Right cardiac atrium (tissue), 5 donors: ENCODE measurements around the gene TRIM71. TPM values are rescaled to one million over a fixed set of nuclear protein-coding genes. Genes with fewer than 3 reads are reported as not detected.
"Not testable (repeated sequence)": the region's sequence is repeated elsewhere in the genome, so short reads cannot be mapped to it uniquely, and the experiment has no call there.

Source experiments
- ATAC-seq, 2 donors: fragments of 200-7000 bp; cut with Tn5 transposase; one replicate each; pipeline versions ENCODE4 v1.8.0 to v1.9.1; 2020; ENCODE audit warnings: moderate library complexity in 2 of 2, mild to moderate bottlenecking in 1 of 2
- DNase-seq, 3 donors: peaks; one replicate each; pipeline ENCODE4 v3.0.0-alpha.2; 2020
- H3K27ac ChIP-seq: one replicate; pipeline ENCODE4 v1.5.1; 2013; ENCODE audit warnings: mild to moderate bottlenecking, low read length, control low read depth, moderate library complexity
- H3K27me3 ChIP-seq: one replicate; pipeline ENCODE4 v1.6.1; 2013; ENCODE audit not compliant: control insufficient read depth, insufficient read depth
- H3K4me1 ChIP-seq: one replicate; pipeline ENCODE4 v1.6.1; 2013; ENCODE audit warnings: low read length; ENCODE audit not compliant: control insufficient read depth, insufficient read depth
- H3K4me3 ChIP-seq: one replicate; pipeline ENCODE4 v1.5.1; 2013; ENCODE audit warnings: low read length, control low read depth
- H3K9me3 ChIP-seq: one replicate; pipeline ENCODE4 v1.6.1; 2013; ENCODE audit warnings: low read length; ENCODE audit not compliant: control insufficient read depth
- WGBS: extraction: QIAGEN DNeasy Blood & Tissue Kit; methylation state at CpG from one replicate; pipeline ENCODE4 v1.1.7; 2013; 5-methylcytosine and 5-hydroxymethylcytosine counted together
- intact Hi-C, 4 donors: fragments of 100-400 bp; cut with DNase I; formaldehyde crosslinking; loops; one replicate each; pipeline versions ENCODE4 v1.11.0 to v1.14.0; 2022 to 2023
- polyA plus RNA-seq: library from polyadenylated mRNA; stranded (reverse); fragments of 200-250 nt; gene quantifications from one replicate; pipeline ENCODE4 v1.2.3, GENCODE V29; 2013
- total RNA-seq, 4 donors: library from RNA; stranded (reverse); fragmentation: NEBNext Ultra II Directional; extraction: Animal tissue kit (Norgen Biotek cat#: 25700); gene quantifications; one replicate each; pipeline ENCODE4 v1.2.1, GENCODE V29; 2021
- donor health status: healthy with polysubstance abuse.
- donor health status: DM: no; HTN: yes; CAD: no.
- donor health status: DM: no; HTN: no; CAD: no.
- donor health status: DM: no; HTN: yes; CAD: no; lungs with severe emphysema.
- donor health status: DM: yes; HTN: yes; CAD: no.

The TRIM71 gene
- total and polyA plus RNA-seq, 5 donors, result not detected

- ATAC-seq (no peak), DNase-seq (no peak)
- H3K27ac ChIP-seq, result no peak overlapping the region
- 78% methylated on average over 2 of the region's 2 CpGs for WGBS
- intact Hi-C loops, result no loop called here
- H3K9me3 ChIP-seq, result no peaks in the 10 kb centered on the region
- H3K27me3 ChIP-seq, result no peaks in the 10 kb centered on the region
- H3K4me1 ChIP-seq, result no peaks in the 10 kb centered on the region
- H3K4me3 ChIP-seq, result no peak overlapping the region
Observed at GRCh38 chr3:32797776-32798175, 20.0 kb upstream of the TRIM71 start.

- H3K4me1 ChIP-seq, intact Hi-C loops, H3K4me3 ChIP-seq, ATAC-seq, H3K27ac ChIP-seq, H3K27me3 ChIP-seq, H3K9me3 ChIP-seq, DNase-seq: not testable (repeated sequence)
- 90% methylated on average over 5 of the region's 5 CpGs for WGBS
Observed at GRCh38 chr3:32801440-32801839, 16.4 kb upstream of the TRIM71 start.

- Histone ChIP-seq H3K9me3 (no peaks in the 10 kb centered on the region), H3K4me3 (no peak overlapping the region), H3K27me3 (no peaks in the 10 kb centered on the region), H3K4me1 (peaks cover under 1% of the 10 kb centered on the region), H3K27ac (no peak overlapping the region)
- WGBS, result 20% methylated on average over 2 of the region's 2 CpGs
- intact Hi-C loops, result no loop called here
- DNase-seq (no peak), ATAC-seq (no peak)
Observed at GRCh38 chr3:32813180-32813579, 4.6 kb upstream of the TRIM71 start.

- ATAC-seq (no peak), DNase-seq (no peak)
- 68% methylated on average over 6 of the region's 6 CpGs for WGBS
- H3K4me3 ChIP-seq, result no peak overlapping the region
- H3K27ac ChIP-seq, result no peak overlapping the region
- H3K4me1 ChIP-seq, result peaks cover 5% of the 10 kb centered on the region
- intact Hi-C loops, result no loop called here
- H3K27me3 ChIP-seq, result no peaks in the 10 kb centered on the region
- H3K9me3 ChIP-seq, result no peaks in the 10 kb centered on the region
Observed at GRCh38 chr3:32814361-32814760, 3.4 kb upstream of the TRIM71 start.

GRCh38 chr3:32815841-32816438 lies 1.9 kb upstream of the TRIM71 start:
- ATAC-seq, result no peak
- Histone ChIP-seq H3K27me3 (no peaks in the 10 kb centered on the region), H3K9me3 (no peaks in the 10 kb centered on the region), H3K4me1 (peaks cover 5% of the 10 kb centered on the region), H3K4me3 (no peak overlapping the region), H3K27ac (no peak overlapping the region)
- WGBS, result 36% methylated on average over 21 of the region's 21 CpGs
- no peak for DNase-seq
- intact Hi-C loops, result no loop called here

GRCh38 chr3:32816439-32817256 lies 1.1 kb upstream of the TRIM71 start:
- Histone ChIP-seq H3K27me3 (no peaks in the 10 kb centered on the region), H3K9me3 (no peaks in the 10 kb centered on the region), H3K4me3 (peak overlapping the region; percentile 29), H3K27ac (no peak overlapping the region), H3K4me1 (peaks cover 5% of the 10 kb centered on the region)
- no peak for DNase-seq
- no peak for ATAC-seq
- intact Hi-C loops, result no loop called here
- under 1% methylated on average over 85 of the region's 85 CpGs for WGBS

- no peak for DNase-seq
- H3K27ac ChIP-seq, result no peak overlapping the region
- H3K4me1 ChIP-seq, result peaks cover 5% of the 10 kb centered on the region
- intact Hi-C loops, result no loop called here
- peak overlapping the region; percentile 29 for H3K4me3 ChIP-seq
- no peaks in the 10 kb centered on the region for H3K9me3 ChIP-seq
- H3K27me3 ChIP-seq, result no peaks in the 10 kb centered on the region
- ATAC-seq, result peak in 1 of 2 donors; percentile 13
- under 1% methylated on average over 49 of the region's 49 CpGs for whole genome bisulfite sequencing
Observed at GRCh38 chr3:32817257-32817557, 590 bp upstream of the TRIM71 start.

GRCh38 chr3:32818229-32818969 lies 602 bp downstream of the TRIM71 start:
- WGBS, result 2% methylated on average over 111 of the region's 111 CpGs
- DNase-seq (no peak), ATAC-seq (no peak)
- H3K4me1 ChIP-seq, result peaks cover 5% of the 10 kb centered on the region
- intact Hi-C loops, result no loop called here
- H3K9me3 ChIP-seq, result no peaks in the 10 kb centered on the region
- H3K27me3 ChIP-seq, result no peaks in the 10 kb centered on the region
- no peak overlapping the region for H3K27ac ChIP-seq
- H3K4me3 ChIP-seq, result peak overlapping the region; percentile 29

- no peak overlapping the region for H3K4me3 ChIP-seq
- H3K9me3 ChIP-seq, result no peaks in the 10 kb centered on the region
- ATAC-seq (no peak), DNase-seq (no peak)
- H3K27me3 ChIP-seq, result no peaks in the 10 kb centered on the region
- H3K4me1 ChIP-seq, result peaks cover 5% of the 10 kb centered on the region
- 44% methylated on average over 25 of the region's 25 CpGs for WGBS
- no peak overlapping the region for H3K27ac ChIP-seq
- intact Hi-C loops, result no loop called here
Observed at GRCh38 chr3:32818970-32819511, 1.2 kb downstream of the TRIM71 start.

GRCh38 chr3:32819551-32820348 lies 2.0 kb downstream of the TRIM71 start:
- Histone ChIP-seq H3K27me3 (no peaks in the 10 kb centered on the region), H3K27ac (no peak overlapping the region), H3K4me1 (peaks cover 5% of the 10 kb centered on the region), H3K4me3 (no peak overlapping the region), H3K9me3 (no peaks in the 10 kb centered on the region)
- DNase-seq (no peak), ATAC-seq (no peak)
- intact Hi-C loops, result no loop called here
- 66% methylated on average over 41 of the region's 41 CpGs for WGBS
